Small intestine (tissue), 7 donors: ENCODE results near the gene HRC. TPM values are rescaled to one million over a fixed set of nuclear protein-coding genes. Genes with fewer than 3 reads are reported as not detected.
A peak's percentile ranks its signal among the peaks of the same experiment; 100 is the strongest.

Experiments used
- DNase-seq, 2 donors: peaks; one replicate each; pipeline versions ENCODE4 v3.0.0 to v3.0.0-alpha.2; 2013
- FAIRE-seq: peaks from 2 replicates; lab custom pipeline; 2012; peaks lifted over from hg19 to GRCh38; lab: Jason Lieb, UNC
- H3K27ac ChIP-seq, 3 donors: one replicate each; pipeline ENCODE4 v1.5.1; 2013; ENCODE audit warnings: low read length in 2 of 3, mild to moderate bottlenecking in 2 of 3, control low read depth in 1 of 3, inconsistent platforms in 1 of 3, low read depth in 1 of 3, moderate library complexity in 1 of 3
- H3K27me3 ChIP-seq, 3 donors: one replicate each; pipeline ENCODE4 v1.6.1; 2013; ENCODE audit warnings: low read length in 3 of 3, inconsistent platforms in 1 of 3; ENCODE audit not compliant: control insufficient read depth in 3 of 3, insufficient read depth in 3 of 3
- H3K36me3 ChIP-seq, 3 donors: one replicate each; pipeline ENCODE4 v1.6.1; 2013; ENCODE audit warnings: low read length in 3 of 3, inconsistent platforms in 1 of 3, low read depth in 1 of 3, mild to moderate bottlenecking in 1 of 3, moderate library complexity in 1 of 3; ENCODE audit not compliant: control insufficient read depth in 3 of 3, insufficient read depth in 2 of 3
- H3K4me1 ChIP-seq, 3 donors: one replicate each; pipeline ENCODE4 v1.6.1; 2013; ENCODE audit warnings: low read length in 2 of 3, inconsistent platforms in 1 of 3, low read depth in 1 of 3, mild to moderate bottlenecking in 1 of 3, moderate library complexity in 1 of 3; ENCODE audit not compliant: control insufficient read depth in 3 of 3, insufficient read depth in 2 of 3
- H3K4me3 ChIP-seq, 3 donors: one replicate each; pipeline ENCODE4 v1.5.1; 2013; ENCODE audit warnings: low read length in 3 of 3, control low read depth in 1 of 3, inconsistent platforms in 1 of 3, low read depth in 1 of 3, mild to moderate bottlenecking in 1 of 3, moderate library complexity in 1 of 3
- H3K9me3 ChIP-seq, 2 donors: one replicate each; pipeline ENCODE4 v1.6.1; 2013; ENCODE audit warnings: low read depth in 1 of 2, low read length in 1 of 2; ENCODE audit not compliant: control insufficient read depth in 2 of 2, insufficient read depth in 1 of 2
- WGBS, 3 donors: extraction: QIAGEN DNeasy Blood & Tissue Kit; methylation state at CpG; one replicate each; pipeline ENCODE4 v1.1.7; 2013; 5-methylcytosine and 5-hydroxymethylcytosine counted together
- polyA plus RNA-seq, 4 donors: library from polyadenylated mRNA; stranded (reverse) in 3 of 4; unstranded in 1 of 4; fragments of 200-250 nt in 3 of 4; fragments of 120-200 nt in 1 of 4; gene quantifications; one replicate each; pipeline versions ENCODE4 v1.2.1 to v1.2.3, GENCODE V29; 2013
- donor health status: healthy with polysubstance abuse.
- donor health status: control.
- donor health status: control.
- donor health status: Bipolar disorder and iron deficiency.
- donor health status: healthy.

HRC gene
- polyA plus RNA-seq, 4 donors: 0.67 to 2.6 (median 2.0) TPM

DNA sequence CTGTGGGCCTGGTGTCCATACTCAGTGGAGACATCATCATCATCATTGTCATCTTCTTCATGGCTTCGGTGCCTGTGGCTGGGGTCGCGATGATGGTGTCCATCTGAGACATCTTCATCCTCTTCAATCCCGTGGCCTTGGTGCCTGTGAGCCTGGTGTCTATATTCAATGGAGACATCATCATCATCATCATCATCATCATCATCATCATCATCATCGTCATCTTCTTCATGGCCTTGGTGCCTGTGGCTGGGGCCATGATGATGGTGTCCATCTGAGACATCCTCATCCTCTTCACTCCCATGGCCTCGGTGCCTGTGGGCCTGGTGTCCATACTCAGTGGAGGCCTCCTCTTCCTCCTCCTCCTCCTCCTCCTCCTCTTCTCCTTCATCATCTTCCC, 917 bp downstream of the HRC start:
- no peak overlapping the region for H3K4me3 ChIP-seq
- DNase-seq: no peak
- no peak for FAIRE-seq
- peaks cover 0 to 28% (median 4%) of the 10 kb centered on the region in 3 donors for H3K4me1 ChIP-seq
- peaks cover 0 to 14% of the 10 kb centered on the region in 2 donors for H3K9me3 ChIP-seq
- H3K36me3 ChIP-seq: no peaks in the 10 kb centered on the region
- peaks cover 0 to 68% (median 0%) of the 10 kb centered on the region in 3 donors for H3K27me3 ChIP-seq
- 96 to 97% (median 96%) methylated on average over 6 of the region's 6 CpGs for WGBS, 3 donors
- H3K27ac ChIP-seq: no peak overlapping the region

DNA sequence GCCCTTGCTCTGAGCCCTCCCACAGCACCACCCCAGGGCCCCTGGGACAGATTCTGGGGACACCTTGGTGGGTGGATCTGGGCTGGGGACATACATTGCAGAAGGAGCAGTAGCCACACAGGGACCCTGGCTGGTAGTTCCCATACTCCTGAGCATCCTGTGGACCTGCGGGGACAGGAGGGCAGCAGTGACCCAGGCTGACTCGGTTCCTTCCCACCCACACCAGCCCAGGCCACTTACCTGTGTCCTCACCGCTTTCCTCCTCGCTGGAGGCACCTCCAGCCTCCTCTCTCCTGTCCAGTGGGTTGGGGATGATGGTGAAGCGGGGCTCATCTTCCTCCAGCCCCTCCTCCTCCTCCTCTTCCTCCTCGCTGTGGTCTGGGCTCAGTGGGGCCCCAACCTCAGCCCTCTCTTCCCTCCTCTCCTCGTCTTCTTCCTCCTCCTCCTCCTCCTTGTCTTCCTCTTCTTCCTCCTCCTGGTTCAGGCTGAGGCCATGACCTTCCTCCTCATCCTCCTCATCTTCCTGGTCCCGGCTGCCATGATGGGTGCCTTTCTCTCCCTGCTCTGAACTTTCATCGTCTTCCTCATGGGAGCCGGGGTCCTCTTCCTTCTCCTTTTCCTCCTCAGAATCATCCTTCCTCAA, 1.9 kb downstream of the HRC start:
- Histone ChIP-seq H3K9me3 (peaks cover 0 to 14% of the 10 kb centered on the region in 2 donors), H3K27me3 (peaks cover 0 to 72% (median 0%) of the 10 kb centered on the region in 3 donors), H3K4me1 (peaks cover 0 to 32% (median 4%) of the 10 kb centered on the region in 3 donors), H3K4me3 (no peak overlapping the region), H3K27ac (no peak overlapping the region), H3K36me3 (no peaks in the 10 kb centered on the region)
- FAIRE-seq: no peak
- DNase-seq: no peak
- 88 to 95% (median 90%) methylated on average over 8 to 10 of the region's 10 CpGs for WGBS, 3 donors

DNA sequence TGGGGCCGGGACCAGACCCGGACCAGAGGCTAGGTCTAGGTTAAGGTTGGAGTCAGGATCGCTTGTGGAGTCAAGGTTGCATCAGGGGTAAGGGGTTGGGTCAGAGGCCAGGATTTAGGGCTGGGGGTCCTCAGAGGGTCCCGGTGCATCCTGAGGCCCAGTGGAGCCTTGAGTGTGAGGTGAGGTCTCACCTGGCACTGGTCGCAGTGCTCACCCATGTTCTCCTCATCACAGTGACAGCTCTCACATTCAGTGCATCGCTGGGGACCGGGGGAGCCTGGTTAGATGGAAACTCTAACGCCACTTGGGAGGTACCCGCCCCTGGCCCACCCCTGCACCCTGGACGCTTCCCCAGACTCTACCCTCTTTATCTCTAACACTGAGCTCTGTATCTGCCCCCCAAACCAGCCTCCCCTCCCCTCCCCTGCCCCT, 3.1 kb downstream of the HRC start:
- H3K27me3 ChIP-seq: peaks cover 0 to 71% (median 0%) of the 10 kb centered on the region in 3 donors
- FAIRE-seq (no peak), DNase-seq (no peak)
- no peak overlapping the region for H3K27ac ChIP-seq
- no peak overlapping the region for H3K4me3 ChIP-seq
- H3K36me3 ChIP-seq: no peaks in the 10 kb centered on the region
- H3K4me1 ChIP-seq: peaks cover 0 to 29% (median 4%) of the 10 kb centered on the region in 3 donors
- H3K9me3 ChIP-seq: peaks cover 0 to 14% of the 10 kb centered on the region in 2 donors
- WGBS, 3 donors: 17 to 25% (median 25%) methylated on average over 8 to 10 of the region's 10 CpGs

DNA sequence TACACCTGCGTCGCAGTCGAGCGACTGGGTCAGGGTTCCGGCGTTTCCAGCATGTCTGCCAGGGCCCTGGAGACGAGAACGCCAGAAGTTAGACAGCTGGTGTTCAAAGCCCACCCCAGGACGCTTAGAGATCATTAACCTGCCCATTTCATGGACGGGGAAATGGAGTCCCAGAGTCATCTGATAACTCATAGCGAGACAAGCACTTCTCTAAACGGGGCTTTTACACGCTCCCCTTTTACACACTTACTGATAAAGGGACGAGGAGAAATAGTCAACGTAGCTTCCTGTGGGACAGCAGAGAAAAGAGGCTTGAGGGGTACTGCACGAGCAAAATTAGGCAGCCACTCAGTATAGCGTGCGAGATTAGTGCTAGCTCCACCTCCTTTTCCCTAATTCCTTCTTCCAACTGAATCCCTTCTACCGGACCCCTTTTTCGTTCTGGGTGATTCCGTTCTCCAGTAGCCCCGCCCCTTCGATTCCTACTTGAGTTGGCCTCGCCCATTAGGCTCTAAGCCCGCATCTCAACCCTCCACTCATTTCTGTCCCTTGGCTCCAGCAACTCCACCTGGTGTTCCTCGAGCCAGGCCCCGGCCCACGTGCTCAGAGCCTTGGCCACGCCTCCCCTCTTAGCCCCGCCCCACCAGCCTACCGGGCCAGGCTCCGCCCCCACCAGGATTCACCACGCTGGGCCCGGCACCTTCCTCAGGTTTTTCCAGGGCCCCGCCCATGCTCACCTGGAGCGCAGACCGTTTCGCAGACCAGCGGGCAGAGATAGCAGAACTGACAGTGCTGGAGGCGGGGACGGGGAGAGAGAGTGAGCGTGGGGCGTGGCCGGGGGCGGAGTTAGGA, 3.7 kb downstream of the HRC start:
- H3K4me3 ChIP-seq: peak overlapping the region in 2 of 3 donors; percentile 59 to 67
- peaks cover 0 to 14% of the 10 kb centered on the region in 2 donors for H3K9me3 ChIP-seq
- peaks cover 0 to 29% (median 4%) of the 10 kb centered on the region in 3 donors for H3K4me1 ChIP-seq
- H3K27ac ChIP-seq: peak overlapping the region; percentile 79 to 95 (median 88)
- peaks cover 0 to 74% (median 0%) of the 10 kb centered on the region in 3 donors for H3K27me3 ChIP-seq
- no peaks in the 10 kb centered on the region for H3K36me3 ChIP-seq
- FAIRE-seq (no peak), DNase-seq (peak; percentile 82 to 98)
- WGBS, 3 donors: 2 to 8% (median 6%) methylated on average over 45 of the region's 45 CpGs

DNA sequence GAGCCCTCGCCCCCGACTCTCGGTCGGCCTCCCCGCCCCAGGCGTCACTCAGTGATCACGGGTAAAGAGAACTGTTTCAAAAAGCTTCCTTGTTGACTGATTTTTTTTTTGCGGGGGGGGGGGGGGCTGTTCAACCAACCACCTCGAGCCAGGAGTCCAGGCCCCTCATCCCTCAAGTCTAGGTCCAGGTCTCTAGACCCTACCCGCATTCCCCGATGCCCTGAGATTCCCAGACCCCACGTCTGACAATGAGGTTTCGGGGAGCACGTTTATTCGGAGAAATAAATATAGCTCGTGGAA, 4.3 kb downstream of the HRC start:
- FAIRE-seq: no peak
- 3 to 6% (median 6%) methylated on average over 12 to 16 of the region's 16 CpGs for WGBS, 3 donors
- H3K4me3 ChIP-seq: peak overlapping the region in 2 of 3 donors; percentile 59 to 67
- peak overlapping the region; percentile 79 to 95 (median 88) for H3K27ac ChIP-seq
- peaks cover 0 to 29% (median 4%) of the 10 kb centered on the region in 3 donors for H3K4me1 ChIP-seq
- no peak for DNase-seq
- H3K27me3 ChIP-seq: peaks cover 0 to 76% (median 0%) of the 10 kb centered on the region in 3 donors
- H3K36me3 ChIP-seq: no peaks in the 10 kb centered on the region
- peaks cover 0 to 14% of the 10 kb centered on the region in 2 donors for H3K9me3 ChIP-seq

DNA sequence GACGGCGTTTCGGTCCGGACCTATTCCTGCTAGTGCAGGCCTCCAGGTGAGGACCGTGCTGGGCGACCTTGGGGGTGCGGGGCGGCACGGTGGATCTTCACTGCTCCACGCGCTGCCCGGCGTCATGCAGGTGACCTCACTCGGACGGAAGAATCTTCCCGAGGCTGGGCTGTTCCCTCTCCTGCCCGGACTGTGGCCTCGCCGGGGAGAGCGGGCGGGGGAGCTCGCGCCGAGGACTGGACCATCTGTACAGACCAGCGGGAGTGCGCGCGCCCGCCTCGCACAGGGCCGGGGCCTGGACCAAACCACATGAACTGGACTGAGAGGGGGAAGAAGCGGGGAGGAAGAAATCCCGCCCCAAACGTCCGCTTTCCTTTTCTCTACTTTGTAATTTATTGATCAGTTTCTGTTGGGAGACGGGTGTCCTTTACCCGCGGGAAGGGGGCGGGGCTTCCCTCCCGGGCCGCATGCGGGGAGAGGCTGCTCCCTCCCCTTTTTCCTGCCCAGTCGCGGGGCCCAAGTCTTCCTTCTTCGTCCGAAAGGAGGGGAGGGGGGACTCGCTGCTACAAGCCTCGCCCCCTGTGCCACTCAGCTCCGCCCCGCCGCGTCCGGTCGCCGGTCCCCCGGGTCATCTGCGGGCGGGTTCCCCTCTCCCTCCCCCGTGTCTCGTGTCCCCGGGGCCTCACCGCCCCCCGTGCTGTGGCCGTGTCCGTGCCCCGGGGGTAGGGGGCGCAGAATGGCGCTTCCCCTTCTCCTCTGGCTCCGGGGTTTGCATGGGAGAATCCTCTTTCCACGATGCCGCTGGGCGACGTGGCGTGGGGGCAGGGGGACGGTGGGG, 4.9 kb downstream of the HRC start:
- WGBS, 3 donors: 0 to 1% (median 1%) methylated on average over 54 to 73 of the region's 75 CpGs
- Histone ChIP-seq H3K4me1 (peaks cover 0 to 29% (median 4%) of the 10 kb centered on the region in 3 donors), H3K4me3 (peak overlapping the region; percentile 36 to 67 (median 59)), H3K9me3 (peaks cover 0 to 14% of the 10 kb centered on the region in 2 donors), H3K36me3 (no peaks in the 10 kb centered on the region), H3K27ac (peak overlapping the region; percentile 79 to 95 (median 88)), H3K27me3 (peaks cover 0 to 73% (median 0%) of the 10 kb centered on the region in 3 donors)
- no peak for FAIRE-seq
- DNase-seq: peak; percentile 90 to 95

DNA sequence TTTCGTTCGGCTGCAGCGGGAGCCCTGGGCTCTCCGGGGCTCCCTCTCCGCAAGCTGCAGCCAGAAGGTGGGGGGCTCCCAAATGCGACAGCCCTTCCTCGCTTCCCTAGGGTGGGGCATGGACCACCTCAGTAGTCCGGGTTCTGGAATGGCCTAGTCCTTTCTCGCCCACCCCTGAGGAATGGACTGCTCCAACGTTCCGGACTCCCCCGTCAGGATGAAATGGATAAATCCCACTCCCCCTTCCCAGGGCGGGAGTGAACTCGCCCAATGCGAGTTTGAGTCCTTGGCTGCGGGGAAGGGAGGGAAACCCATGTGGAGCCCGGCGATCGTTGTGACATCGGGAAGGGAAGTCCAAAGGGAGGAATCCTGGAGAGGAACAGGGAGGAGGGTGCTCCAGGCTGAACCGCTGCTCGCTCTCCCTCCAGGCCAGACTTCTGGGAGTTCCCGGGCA, 5.5 kb downstream of the HRC start:
- Histone ChIP-seq H3K4me1 (peaks cover 0 to 29% (median 4%) of the 10 kb centered on the region in 3 donors), H3K36me3 (no peaks in the 10 kb centered on the region), H3K27ac (peak overlapping the region; percentile 79 to 95 (median 88)), H3K27me3 (peaks cover 0 to 70% (median 0%) of the 10 kb centered on the region in 3 donors), H3K4me3 (peak overlapping the region; percentile 36 to 67 (median 59)), H3K9me3 (peaks cover 0 to 14% of the 10 kb centered on the region in 2 donors)
- DNase-seq (peak; percentile 63 to 78), FAIRE-seq (no peak)
- 0 to 2% (median 1%) methylated on average over 22 to 23 of the region's 23 CpGs for WGBS, 3 donors
